HS-27A (cell line): ENCODE data around the gene KANK3.
"Not testable (repeated sequence)": the region's sequence is repeated elsewhere in the genome, so short reads cannot be mapped to it uniquely, and the experiment has no call there.

Source experiments
- DNase-seq: peaks from one replicate; pipeline ENCODE4 v3.0.0-alpha.2; 2012; ENCODE audit warnings: low read depth, missing footprints

Gene KANK3

DNA sequence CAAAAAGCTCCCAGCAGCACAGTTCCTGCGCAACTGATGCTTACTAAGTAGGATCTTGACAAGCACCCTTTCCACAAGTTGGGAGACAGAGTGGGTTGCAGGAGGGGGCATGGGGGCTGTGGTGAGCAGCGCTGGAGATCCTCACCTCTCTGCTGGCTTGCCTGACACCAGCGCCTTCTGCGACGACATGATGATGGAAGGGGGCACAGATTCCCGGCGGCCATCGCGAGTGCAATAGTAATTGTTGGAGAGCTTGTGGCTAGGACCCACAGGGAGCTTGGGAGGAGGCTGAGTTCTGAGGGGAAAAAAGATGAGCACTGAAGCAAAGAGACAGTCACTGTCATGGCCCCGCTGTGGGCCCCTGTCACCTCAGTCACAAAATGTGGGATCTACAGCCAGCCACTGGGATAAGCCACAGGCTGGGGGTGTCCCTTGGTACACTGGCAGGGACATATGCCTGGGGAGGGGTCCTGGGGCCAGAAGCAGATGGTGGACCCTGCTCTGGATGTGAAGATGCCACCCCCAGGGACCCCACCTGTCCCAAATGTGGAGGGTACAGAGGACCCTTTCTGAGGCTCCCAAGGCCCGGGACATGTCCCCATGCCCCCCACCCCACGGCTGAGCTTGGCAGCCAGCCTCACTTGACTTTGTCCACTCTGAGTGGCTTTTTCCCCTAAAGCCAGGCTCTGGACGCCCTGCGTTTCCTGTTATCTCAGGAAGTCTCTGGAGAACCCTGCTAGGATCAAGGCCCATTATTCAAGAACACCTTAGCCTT lies 26.5 kb downstream of the KANK3 start:
- DNase-seq = no peak

GRCh38 chr19:8314981-8315640 lies 28.0 kb downstream of the KANK3 start:
- DNase-seq = not testable (repeated sequence)

DNA sequence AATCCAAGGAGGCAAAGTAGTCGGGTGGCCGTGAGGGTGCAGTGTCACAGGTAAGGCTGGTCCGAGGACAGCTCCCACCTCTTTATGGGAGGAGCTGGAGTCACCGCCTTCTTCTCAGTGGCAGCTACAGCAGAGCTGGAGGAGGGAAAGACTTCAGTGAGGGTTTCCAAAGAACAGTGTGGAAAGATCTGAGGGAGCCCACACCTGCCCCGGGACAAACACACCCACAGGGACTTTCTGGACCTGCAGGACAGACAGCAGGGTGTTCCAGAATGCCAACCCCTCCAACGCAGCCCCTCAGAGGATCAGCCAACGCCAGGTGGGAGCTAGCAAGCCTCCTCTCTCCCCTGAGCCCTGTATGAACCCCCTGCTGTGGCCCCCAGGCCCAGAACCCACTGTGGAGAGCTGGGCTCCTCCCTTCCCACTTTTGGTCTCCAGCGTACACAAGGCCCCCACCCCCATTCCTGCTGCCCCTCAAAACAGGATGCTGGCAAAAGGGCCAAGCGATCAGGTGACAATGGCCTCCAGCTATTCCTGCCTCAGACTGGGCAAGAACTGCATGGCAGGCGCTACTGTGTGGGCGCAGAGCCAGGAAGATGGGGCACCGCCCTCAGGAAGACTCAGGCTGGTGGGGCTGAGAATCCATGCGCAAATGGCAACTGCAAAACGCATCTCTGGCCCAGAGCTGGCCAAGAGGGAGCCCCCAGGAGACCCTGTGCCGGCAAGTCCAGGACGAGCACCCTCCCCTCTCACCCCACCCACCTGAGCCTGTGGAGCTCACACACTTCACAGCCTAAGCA lies 31.4 kb downstream of the KANK3 start:
- DNase-seq = no peak

DNA sequence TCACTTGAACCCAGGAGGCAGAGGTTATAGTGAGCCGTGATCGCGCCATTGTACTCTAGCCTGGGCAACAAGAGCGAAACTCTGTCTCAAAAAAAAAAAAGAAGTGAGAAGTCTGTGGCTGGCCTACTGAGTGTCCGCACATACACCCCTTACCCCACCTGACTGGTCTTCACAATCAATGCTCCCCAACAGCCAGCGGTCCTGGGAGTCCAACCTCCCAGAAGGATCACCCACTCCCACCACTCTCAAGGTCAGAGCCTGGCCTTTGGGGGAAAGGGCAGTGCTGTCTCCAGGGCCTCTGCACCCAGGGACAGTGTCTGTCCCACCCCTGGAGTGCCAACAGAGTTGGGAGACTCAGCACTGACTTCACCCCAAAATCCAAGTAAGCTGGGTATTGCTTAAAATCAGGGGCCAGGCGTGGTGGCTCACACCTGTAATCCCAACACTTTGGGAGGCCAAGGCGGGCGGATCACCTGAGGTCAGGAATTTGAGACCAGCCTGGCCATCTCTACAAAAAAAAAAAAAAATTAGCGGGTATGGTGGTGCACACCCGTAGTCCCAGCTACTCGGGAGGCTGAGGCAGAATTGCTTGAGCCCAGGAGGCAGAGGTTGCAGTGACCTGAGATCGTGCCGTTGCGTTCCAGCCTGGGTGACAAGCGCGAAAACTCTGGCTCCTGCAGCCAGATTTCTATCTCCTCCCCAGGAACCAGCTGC lies 32.6 kb downstream of the KANK3 start:
- no peak for DNase-seq

- no peak for DNase-seq
Observed at GRCh38 chr19:8308891-8309291, 34.2 kb downstream of the KANK3 start.

GRCh38 chr19:8307965-8308866 lies 34.8 kb downstream of the KANK3 start, which contains the start of gene CD320:
TSS of gene CD320 (minus strand) at chr19:8308358. CDS start at chr19:8308290, 68 bp downstream.
- DNase-seq = peak; percentile 80

- no peak for DNase-seq
Observed at GRCh38 chr19:8307400-8307964, 35.6 kb downstream of the KANK3 start.

DNA sequence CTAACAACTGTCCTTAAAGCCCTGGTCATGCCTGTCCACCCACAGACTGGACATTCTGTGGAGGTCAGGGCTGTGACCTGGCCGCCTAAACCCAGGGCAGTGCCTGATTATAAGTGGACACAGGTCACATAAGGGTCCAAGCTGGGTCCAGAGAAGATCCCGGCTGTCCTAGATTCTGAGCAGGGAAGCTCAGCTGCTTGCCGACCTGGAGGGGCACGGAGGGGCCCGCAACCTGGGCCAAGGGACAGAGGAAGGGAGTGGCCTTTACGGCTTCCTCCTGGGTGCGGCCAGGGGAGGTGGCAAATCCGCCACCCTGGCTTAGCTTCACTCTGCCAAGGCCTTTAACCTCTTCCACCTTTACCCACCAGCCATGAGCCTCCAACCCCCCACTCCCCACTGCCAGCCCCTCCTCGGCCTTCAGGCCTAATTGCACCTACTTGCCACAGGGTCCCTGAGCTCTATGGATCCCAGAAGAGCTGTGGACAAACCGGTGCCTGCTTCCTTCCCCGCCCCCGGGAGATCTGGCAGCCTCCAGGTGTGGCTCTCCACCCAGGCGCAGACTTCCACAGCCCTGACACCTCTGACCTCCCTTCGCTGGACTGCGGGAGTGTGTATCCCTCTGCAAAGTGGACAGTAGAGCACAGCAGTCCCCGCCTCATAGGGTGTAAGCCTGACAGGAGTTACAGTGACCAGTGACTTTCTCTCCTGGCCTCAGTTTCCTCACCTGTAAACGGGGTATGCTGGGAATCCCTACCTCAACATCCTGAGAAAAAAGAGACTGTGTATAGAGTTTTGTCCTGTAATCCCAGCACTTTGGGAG lies 36.6 kb downstream of the KANK3 start:
- no peak for DNase-seq

- no peak for DNase-seq
Observed at GRCh38 chr19:8305798-8306197, 37.3 kb downstream of the KANK3 start.

DNA sequence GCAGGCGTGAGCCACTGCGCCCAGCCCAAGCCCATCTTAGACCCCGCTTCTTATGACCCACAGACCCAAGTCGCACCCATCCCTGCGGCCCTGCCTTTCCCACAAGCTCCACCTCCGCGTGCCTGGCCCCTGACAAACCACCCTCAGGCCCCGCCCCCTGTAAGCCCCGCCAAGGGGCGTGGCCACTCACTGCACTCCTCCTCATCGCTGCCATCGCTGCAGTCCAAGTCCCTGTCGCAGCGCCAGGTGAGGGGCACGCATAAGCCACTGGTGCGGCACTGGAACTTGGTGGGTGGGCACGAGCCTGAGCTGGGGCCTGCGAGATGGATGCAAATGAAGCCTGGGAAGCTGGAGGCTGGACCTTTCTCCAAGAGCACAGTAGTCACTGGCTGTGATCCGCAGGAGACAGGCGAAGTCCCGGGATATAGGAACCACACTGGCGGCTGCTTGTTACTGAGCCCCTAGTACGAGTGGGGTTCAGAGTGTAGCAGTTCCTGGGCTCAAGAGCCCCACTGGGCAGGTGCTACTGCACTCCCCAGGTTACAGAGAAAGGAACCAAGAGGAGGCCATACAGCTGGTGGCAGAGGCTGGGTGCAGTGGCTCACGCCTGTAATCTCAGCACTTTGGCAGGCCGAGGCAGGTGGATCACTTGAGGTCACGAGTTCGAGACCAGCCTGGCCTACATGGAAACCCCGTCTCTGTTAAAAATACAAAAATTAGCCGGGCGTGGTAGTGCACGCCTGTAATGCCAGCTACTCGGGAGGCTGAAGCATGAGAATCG lies 38.0 kb downstream of the KANK3 start:
- DNase-seq = no peak

DNA sequence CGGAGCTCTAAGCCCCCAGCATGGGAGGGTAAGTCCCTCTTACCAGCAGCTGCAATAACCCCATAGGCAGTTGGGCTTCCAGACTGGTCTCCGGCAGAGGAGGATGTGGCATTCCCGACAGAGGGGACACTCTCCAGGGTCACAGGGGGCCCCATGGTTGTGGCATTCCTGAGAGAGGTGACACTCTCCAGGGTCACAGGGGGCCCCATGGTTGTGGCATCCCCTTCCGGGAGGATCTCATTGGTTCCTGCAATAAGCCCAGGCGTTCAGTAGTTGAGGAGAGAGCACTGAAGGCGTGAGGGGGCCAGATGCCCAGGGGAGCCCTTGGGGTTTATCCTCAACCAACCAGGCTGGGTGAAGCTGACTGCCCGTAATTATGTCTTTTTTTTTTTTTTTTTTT lies 40.3 kb downstream of the KANK3 start:
- no peak for DNase-seq

DNA sequence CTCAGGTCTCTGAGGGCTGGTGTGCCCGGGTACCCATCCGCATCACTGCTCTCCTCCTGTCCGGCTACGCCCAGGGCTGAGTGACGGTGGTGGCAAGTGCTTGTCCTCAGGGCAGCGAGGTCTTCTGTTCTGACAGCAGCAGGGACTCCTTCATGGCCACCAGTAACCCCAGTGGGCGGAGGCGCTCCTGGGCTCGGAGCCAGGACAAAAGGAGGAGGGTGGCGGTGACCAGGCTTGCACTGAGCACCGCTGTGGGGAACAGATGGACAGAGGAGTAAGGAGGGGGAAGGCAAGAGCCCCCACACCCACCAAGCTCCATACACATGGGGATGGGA lies 40.7 kb downstream of the KANK3 start:
- DNase-seq = no peak

GRCh38 chr19:8291337-8291736 lies 51.7 kb downstream of the KANK3 start:
- DNase-seq = not testable (repeated sequence)

DNA sequence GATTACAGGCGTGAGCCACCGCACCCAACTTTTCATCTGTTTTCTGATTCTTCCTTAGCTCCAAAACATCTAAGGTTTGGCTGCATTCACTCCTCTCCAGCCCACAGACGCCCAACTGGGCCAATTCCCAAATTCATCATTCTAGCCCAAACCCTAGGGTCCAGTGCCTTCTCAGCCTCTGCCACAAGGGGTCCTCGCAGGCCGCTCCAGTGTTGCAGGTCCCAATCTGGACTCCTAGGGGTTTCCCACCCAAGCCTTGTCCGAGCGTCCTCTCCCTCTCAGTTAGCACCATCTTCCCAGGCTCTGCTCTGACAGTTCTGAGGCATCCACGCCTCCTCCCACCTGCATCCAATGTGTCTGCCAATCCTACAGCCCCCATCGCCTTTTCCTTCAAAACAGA lies 66.6 kb downstream of the KANK3 start:
- not testable (repeated sequence) for DNase-seq
